K562 (cell line): ENCODE data around the gene NEURL1B. TPM values are rescaled to one million over a fixed set of nuclear protein-coding genes. Genes with fewer than 3 reads are reported as not detected.

Experiments
- ATAC-seq: fragments of 200-7000 bp; cut with Tn5 transposase; 3 replicates; pipeline ENCODE4 v1.9.1; 2020; ENCODE audit warnings: moderate library complexity
- BruUV-seq: library from RNA; stranded (reverse); fragments of 400-500 nt; replicated peaks from 2 replicates; lab custom pipeline; 2021; lab: Mats Ljungman, UMichigan
- CTCF ChIA-PET: fragments of 300-600 bp; formaldehyde crosslinking; extraction: SDS; loops from one replicate; lab custom pipeline; 2021; ENCODE audit warnings: low intra/inter-chr PET ratio; lab: Yijun Ruan, JAX
- POLR2A ChIA-PET: fragments of 300-600, 350-650 bp; sonication (Branson Sonifier 250); formaldehyde crosslinking; extraction: SDS; loops from one replicate; lab custom pipeline; 2021; ENCODE audit warnings: antibody characterized with exemption, inconsistent platforms; lab: Yijun Ruan, JAX
- DNase-seq, 4 experiments: peaks; one replicate each; pipeline versions ENCODE4 v3.0.0 to v3.0.0-alpha.2; 2011 to 2018; ENCODE audit warnings: low spot score in 3 of 4, mixed read lengths in 3 of 4; ENCODE audit errors: extremely low read depth in 1 of 4
- FAIRE-seq: peaks from 2 replicates; lab custom pipeline; 2011; peaks lifted over from hg19 to GRCh38; lab: Jason Lieb, UNC
- H2AFZ ChIP-seq: 2 replicates; pipeline ENCODE4 v1.6.0; 2011; ENCODE audit warnings: low read depth, low read length, control low read depth, inconsistent platforms
- H3K27ac ChIP-seq: fragments of 200-600 bp; 3 replicates; pipeline ENCODE4 v1.8.0; 2011; ENCODE audit warnings: low read depth, mild to moderate bottlenecking, control low read depth, inconsistent platforms, low read length, moderate library complexity, mixed read lengths; ENCODE audit errors: extremely low read depth
- H3K27me3 ChIP-seq, 2 experiments: fragments of 300-600 bp in 1 of 2; 2 replicates in 1 of 2; 3 replicates in 1 of 2; pipeline versions ENCODE4 v1.6.0 to v1.8.0; 2011; ENCODE audit warnings: inconsistent platforms in 2 of 2, low read length in 2 of 2, mild to moderate bottlenecking in 1 of 2, mixed read lengths in 1 of 2, moderate library complexity in 1 of 2; ENCODE audit not compliant: control insufficient read depth in 2 of 2, insufficient read depth in 2 of 2
- H3K36me3 ChIP-seq: fragments of 300-600 bp; 3 replicates; pipeline ENCODE4 v1.8.0; 2011; ENCODE audit warnings: mild to moderate bottlenecking, low read length, inconsistent platforms; ENCODE audit not compliant: control insufficient read depth, insufficient read depth
- H3K4me1 ChIP-seq, 2 experiments: fragments of 200-600 bp in 1 of 2; replicated peaks in 1 of 2; 2 replicates in 1 of 2; 3 replicates in 1 of 2; pipeline versions ENCODE4 v1.5.1 to v1.8.0; 2011; ENCODE audit warnings: inconsistent platforms in 2 of 2, low read length in 2 of 2, mild to moderate bottlenecking in 1 of 2, mixed read lengths in 1 of 2, moderate library complexity in 1 of 2; ENCODE audit not compliant: control insufficient read depth in 2 of 2, insufficient read depth in 2 of 2
- H3K4me2 ChIP-seq: 2 replicates; pipeline ENCODE4 v1.6.1; 2011; ENCODE audit warnings: low read length, control low read depth, inconsistent platforms, mixed read lengths; ENCODE audit not compliant: insufficient read depth
- H3K4me3 ChIP-seq: fragments of 200-600 bp; sonication (generic), shearing (Covaris generic); 2 replicates; pipeline ENCODE4 v1.5.1; 2016; ENCODE audit warnings: control low read depth, inconsistent platforms
- H3K79me2 ChIP-seq: fragments of 200-600 bp; 3 replicates; pipeline ENCODE4 v1.8.0; 2011; ENCODE audit warnings: low read length, inconsistent platforms; ENCODE audit not compliant: control insufficient read depth, insufficient read depth
- H3K9ac ChIP-seq, 2 experiments: 2 replicates each; pipeline versions ENCODE4 v1.6.0 to v1.6.1; 2011; ENCODE audit warnings: low read depth in 2 of 2, low read length in 2 of 2, control low read depth in 1 of 2, inconsistent platforms in 1 of 2, mild to moderate bottlenecking in 1 of 2, mixed read lengths in 1 of 2; ENCODE audit not compliant: insufficient read depth in 1 of 2
- H3K9me1 ChIP-seq: one replicate; pipeline ENCODE4 v1.6.0; 2011; ENCODE audit warnings: inconsistent platforms, mild to moderate bottlenecking, low read length, moderate library complexity; ENCODE audit not compliant: control insufficient read depth, insufficient read depth
- H3K9me3 ChIP-seq: replicated peaks from 2 replicates; pipeline ENCODE4 v1.5.1; 2011; ENCODE audit warnings: low read depth, low read length, inconsistent platforms; ENCODE audit not compliant: control insufficient read depth, insufficient read depth
- H4K20me1 ChIP-seq: replicated peaks from 2 replicates; pipeline ENCODE4 v1.6.1; 2011; ENCODE audit warnings: low read length, inconsistent platforms, mixed read lengths; ENCODE audit not compliant: control insufficient read depth, insufficient read depth
- HIVEP1 ChIP-seq: fragments of 250-450 bp; sonication (Bioruptor Pico); IDR thresholded peaks from 2 replicates; pipeline ENCODE4 v1.4.0; 2020; ENCODE audit warnings: mild to moderate bottlenecking
- IRF2 ChIP-seq: sonication (generic); formaldehyde crosslinking; IDR thresholded peaks from 2 replicates; pipeline ENCODE4 v1.8.1; 2022; ENCODE audit warnings: mild to moderate bottlenecking, missing genetic modification reagents
- PCBP1 ChIP-seq: fragments of 200-400 bp; formaldehyde crosslinking; IDR thresholded peaks from 2 replicates; pipeline ENCODE4 v1.6.1; 2018; ENCODE audit warnings: mild to moderate bottlenecking, low read depth, low read length; ENCODE audit not compliant: poor library complexity, severe bottlenecking
- RFX1 ChIP-seq: fragments of 450-650 bp; IDR thresholded peaks from 2 replicates; pipeline ENCODE4 v1.6.1; 2016; ENCODE audit warnings: mild to moderate bottlenecking, moderate library complexity
- SP1 ChIP-seq: sonication (generic); formaldehyde crosslinking; IDR thresholded peaks from 2 replicates; pipeline ENCODE4 v1.8.1; 2022; ENCODE audit warnings: mild to moderate bottlenecking, missing genetic modification reagents
- WGBS: fragments of 100-300 bp; shearing (Covaris generic); methylation state at CpG from one replicate; pipeline ENCODE4 v1.1.6; 2016; ENCODE audit warnings: low coverage, mixed read lengths; ENCODE audit not compliant: insufficient coverage; ENCODE audit errors: missing lambda C conversion rate; 5-methylcytosine and 5-hydroxymethylcytosine counted together
- in situ Hi-C: fragments of 300-500 bp; cut with MboI; formaldehyde crosslinking; loops from 4 replicates; pipeline ENCODE4 v1.15.0; 2018; ENCODE audit warnings: inconsistent platforms, mixed read lengths
- intact Hi-C: fragments of 100-400 bp; cut with micrococcal nuclease; formaldehyde crosslinking; loops from 2 replicates; pipeline ENCODE4 v1.14.2; 2022
- polyA plus RNA-seq, 8 experiments: library from polyadenylated mRNA; depleted of rRNA in 4 of 8; stranded (reverse) in 5 of 8; unstranded in 3 of 8; fragments of >200 nt; fragmentation: Nextera tagmentation in 2 of 8; fragmentation: Illumina TruSeq in 1 of 8; extraction: Ambion mirVana in 2 of 8; extraction: Trizol in 1 of 8; gene quantifications; 2 replicates each; pipeline versions ENCODE4 v1.2.1 to v1.2.3, GENCODE V29; 2011 to 2014; ENCODE audit warnings: inconsistent platforms in 1 of 8, missing spikeins in 1 of 8
- total RNA-seq, 7 experiments: library from RNA; depleted of rRNA in 6 of 7; stranded (reverse); fragments of >200 nt in 6 of 7; fragmentation: Illumina TruSeq in 2 of 7; extraction: Trizol in 2 of 7; gene quantifications; 2 replicates each; pipeline versions ENCODE4 v1.2.1 to v1.2.3, GENCODE V29; 2011 to 2021; ENCODE audit warnings: low replicate concordance in 1 of 7
- TF ChIP-seq, protein P1 (sequence below): sonication (generic); formaldehyde crosslinking; IDR thresholded peaks from 2 replicates; pipeline ENCODE4 v1.9.0; 2022; ENCODE audit warnings: mild to moderate bottlenecking, missing genetic modification reagents

The NEURL1B gene
- total and polyA plus RNA-seq, 9 of the 15 experiments (the other 6 are each of a cell fraction or from before 2014, with no cell fraction given): 0.04 TPM; not detected in 8

DNA sequence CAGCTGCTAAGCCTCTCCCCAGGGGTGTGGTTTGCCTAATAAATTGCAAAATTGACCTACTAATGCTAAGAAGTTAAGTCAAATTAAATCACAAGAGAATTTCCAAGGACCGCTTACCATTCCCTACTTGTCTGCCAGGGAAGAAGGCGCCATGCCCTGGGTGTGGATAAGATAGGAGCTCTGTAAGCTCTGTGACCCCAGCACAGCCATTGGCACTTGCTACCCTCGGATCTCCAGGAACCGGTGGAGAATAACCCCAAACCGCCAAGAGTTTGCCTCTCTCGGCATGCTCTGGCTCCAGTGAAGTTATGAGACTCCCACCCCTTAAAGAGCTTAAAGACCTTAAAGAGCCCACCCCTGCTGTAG is 58.9 kb downstream of the NEURL1B start:
- no peak overlapping the region for H3K27ac ChIP-seq
- no peak for DNase-seq
- ChIA-PET POLR2A (interaction anchor here (0.7 to 0.8 kb wide), 2 partner anchors 232 to 900 kb away, joined by 3 to 4 read pairs; no protein-coding TSS in a partner anchor), CTCF (no interaction called here)
- WGBS: 3% methylated on average over 6 of the region's 6 CpGs
- 0 out of 2 replicates have a peak, but pooled peaks cover 13% of the 10 kb centered on the region for H4K20me1 ChIP-seq
- intact Hi-C loops: loop anchor here (5.0 to 10.0 kb wide), 3 partner anchors 55 to 593 kb away; partner anchors contain the start of gene NEURL1B
- no peaks in the 10 kb centered on the region for H3K36me3 ChIP-seq
- no peak overlapping the region for H3K4me3 ChIP-seq
- H3K9me3 ChIP-seq: no peaks in the 10 kb centered on the region
- no TSS peak for BruUV-seq
- peaks cover 36 to 72% of the 10 kb centered on the region in 2 experiments for H3K27me3 ChIP-seq
- no peak overlapping the region for H3K4me2 ChIP-seq
- no peak overlapping the region; a peak in 1 of 4 replicates for H3K9ac ChIP-seq
- TF ChIP-seq HIVEP1: no peak
- no peak for TF ChIP-seq SP1
- TF ChIP-seq RFX1: no peak
- TF ChIP-seq PCBP1: no peak
- TF ChIP-seq, protein P1, sequence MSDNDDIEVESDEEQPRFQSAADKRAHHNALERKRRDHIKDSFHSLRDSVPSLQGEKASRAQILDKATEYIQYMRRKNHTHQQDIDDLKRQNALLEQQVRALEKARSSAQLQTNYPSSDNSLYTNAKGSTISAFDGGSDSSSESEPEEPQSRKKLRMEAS (CRISPR knock-in tag): no peak
- TF ChIP-seq IRF2: no peak
- peaks cover 6 to 15% of the 10 kb centered on the region in 2 experiments; a peak in 4 of 5 replicates for H3K4me1 ChIP-seq
- in situ Hi-C loops: loop anchor here (10.0 to 25.0 kb wide), 2 partner anchors 575 to 1612 kb away; no protein-coding TSS in a partner anchor
- no peaks in the 10 kb centered on the region for H3K9me1 ChIP-seq
- no peak overlapping the region for H2AFZ ChIP-seq
- no peaks in the 10 kb centered on the region for H3K79me2 ChIP-seq
- ATAC-seq: no peak
- FAIRE-seq: no peak
